T1000 (cell line): Measurements from ENCODE around the gene ADISSP.
A peak's percentile ranks its signal among the peaks of the same experiment; 100 is the strongest.

Experiments used
- DNase-seq: peaks from one replicate; lab custom pipeline; 2025; ENCODE audit warnings: mixed read lengths; lab: John Stamatoyannopoulos, UW

Gene ADISSP

DNA sequence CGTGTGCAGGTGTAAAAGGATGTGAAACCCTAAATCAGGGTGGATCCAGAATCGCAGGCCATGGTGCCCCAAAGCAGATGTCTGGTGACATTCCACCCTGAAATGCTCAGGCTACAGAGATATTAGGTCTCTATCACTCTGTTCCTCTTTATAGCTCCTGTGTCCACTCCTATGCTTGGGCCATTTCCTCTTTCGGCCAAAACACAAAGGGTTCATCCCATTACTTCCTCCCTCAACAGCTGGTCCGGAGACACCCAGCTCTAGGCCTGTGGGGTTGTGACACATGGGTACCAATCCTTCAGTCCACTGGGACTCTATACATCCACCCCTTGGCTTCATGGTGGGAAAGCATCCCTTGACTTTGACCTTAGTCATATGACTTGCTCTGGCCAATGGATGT, 53.5 kb downstream of the ADISSP start:
- DNase-seq, result no peak

DNA sequence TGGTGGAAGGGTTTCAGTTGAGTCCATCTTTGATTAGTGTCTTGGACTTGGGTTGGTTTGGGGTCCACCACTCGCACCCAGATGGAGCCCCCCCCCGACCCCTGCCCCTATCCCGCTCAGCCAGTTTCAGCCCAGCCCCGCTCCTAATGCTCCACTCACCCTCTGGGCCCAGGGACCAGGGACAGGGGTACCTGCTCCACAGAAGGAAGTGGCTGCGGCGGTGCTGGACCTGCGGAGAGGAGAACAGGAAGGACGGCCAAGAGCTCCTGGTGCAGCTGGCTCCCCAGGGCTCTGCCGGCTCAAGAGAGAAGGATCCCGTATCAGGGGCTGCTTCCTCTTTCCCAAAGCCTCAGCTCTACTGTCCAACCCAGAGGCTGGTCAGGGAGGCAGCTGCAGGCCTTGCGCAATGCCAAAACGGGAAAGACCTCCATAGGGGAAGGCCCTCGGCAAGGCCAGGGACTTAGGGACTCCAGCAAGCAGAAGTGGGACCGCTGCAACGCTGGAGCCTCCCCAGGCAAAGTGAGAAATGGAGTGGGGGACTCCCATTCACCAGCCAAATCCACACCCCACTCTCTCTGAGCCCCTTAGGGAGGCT, 55.2 kb downstream of the ADISSP start, which contains the start of gene SIGLEC1:
TSS of gene SIGLEC1 (minus strand) at position 322 of the 595 bp plus-strand sequence. CDS start 5,472 bp downstream, outside the sequence.
- no peak for DNase-seq

DNA sequence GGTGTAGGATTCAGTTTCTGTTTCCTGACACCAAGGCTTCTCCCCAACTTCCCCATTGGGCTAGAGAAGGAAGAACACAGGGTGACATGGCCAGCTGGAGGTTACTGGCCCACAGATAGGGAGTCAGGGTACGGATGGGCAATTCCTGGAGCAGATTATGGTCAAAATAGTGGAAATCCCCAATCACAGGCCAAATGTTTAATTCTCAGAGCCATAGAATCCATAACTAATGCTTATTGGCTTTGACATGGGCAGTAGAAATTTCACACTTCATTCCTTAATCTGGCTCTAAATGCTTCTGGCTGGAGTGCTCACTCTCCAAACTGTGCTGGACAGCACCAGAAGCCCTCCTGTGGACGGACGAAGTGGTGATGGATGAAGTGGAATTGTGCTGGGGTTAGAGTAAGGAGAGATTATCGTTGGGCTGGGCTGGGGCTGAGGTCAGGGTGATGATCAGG, 56.0 kb downstream of the ADISSP start:
- DNase-seq, result no peak

DNA sequence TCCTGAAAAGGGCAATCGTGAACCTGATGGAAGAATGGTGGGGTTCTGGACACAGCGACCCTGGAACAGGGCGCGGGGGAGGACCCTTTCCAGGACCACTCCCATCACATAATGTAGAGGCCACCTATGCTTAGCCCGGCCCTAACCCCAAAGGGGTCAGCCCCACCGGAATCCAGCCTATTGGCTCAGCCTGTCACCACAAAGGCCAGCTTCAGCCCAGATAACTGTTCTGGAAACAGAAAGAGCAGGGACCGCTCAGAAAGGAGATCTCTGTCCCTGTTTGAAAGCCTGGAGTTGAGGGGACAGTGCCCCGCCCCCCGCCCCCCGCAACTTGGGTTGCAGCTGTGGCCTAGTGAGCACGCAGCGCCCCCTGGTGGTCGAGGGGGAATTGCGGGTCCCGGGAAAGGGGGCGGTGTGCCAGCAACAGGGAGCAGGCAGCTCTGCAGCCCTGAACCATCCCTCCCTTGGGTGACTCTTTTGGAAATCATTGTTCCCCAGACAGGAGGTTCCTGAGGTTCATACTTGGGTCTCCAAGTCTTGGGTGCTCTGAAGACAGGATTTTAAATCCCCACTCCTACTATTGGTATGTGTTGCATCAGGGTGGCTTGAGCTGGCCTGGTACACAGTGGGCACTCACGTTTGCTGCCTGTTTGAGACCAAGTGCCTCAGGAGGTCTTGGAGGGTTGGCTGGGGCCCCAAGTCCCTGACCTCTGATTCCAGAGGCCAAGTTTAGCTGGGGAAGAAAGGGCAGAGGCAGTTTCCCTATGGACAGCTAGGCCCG, 56.7 kb downstream of the ADISSP start:
- DNase-seq, result peak; percentile 61

DNA sequence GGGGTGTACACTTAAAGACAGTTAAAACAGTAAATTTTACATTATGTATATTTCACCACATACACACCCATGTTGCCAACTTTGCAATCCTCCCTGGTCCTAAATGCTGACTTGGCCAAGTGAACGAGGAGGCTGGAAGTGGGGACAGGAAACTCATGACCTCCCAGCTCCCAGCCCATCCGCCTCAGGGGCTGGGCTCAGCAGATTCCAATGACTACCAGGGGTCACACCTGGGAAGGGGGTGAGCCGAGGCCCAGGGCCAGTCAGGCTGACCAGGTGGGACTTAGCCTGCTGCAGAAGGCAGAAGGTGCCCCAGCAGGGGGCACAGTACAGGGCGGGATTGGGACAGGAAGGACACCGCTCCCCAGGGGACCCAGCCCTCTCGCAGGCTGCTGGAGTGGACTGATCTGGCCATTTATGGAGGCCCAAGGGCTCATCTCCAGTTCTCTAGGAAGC, 57.5 kb downstream of the ADISSP start:
- DNase-seq, result no peak

DNA sequence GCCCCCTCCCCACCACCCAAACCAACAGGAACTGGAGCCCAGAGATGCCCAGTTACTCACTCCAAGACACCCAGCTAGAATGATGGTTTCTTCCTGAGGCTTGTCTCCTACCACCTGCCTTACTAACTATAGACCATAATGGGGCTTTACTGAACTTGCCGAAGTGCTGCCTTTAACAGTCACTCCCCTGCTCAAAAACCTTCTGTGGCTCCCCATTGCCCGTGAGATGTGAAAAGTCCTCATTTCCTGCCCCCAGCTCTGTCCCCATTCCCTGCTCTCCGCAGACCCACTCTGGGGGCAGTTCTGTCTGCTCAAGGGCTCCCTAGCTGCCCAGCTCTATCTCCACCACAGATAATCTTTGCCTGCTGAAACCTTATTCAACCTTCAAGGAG, 60.0 kb downstream of the ADISSP start:
- no peak for DNase-seq

DNA sequence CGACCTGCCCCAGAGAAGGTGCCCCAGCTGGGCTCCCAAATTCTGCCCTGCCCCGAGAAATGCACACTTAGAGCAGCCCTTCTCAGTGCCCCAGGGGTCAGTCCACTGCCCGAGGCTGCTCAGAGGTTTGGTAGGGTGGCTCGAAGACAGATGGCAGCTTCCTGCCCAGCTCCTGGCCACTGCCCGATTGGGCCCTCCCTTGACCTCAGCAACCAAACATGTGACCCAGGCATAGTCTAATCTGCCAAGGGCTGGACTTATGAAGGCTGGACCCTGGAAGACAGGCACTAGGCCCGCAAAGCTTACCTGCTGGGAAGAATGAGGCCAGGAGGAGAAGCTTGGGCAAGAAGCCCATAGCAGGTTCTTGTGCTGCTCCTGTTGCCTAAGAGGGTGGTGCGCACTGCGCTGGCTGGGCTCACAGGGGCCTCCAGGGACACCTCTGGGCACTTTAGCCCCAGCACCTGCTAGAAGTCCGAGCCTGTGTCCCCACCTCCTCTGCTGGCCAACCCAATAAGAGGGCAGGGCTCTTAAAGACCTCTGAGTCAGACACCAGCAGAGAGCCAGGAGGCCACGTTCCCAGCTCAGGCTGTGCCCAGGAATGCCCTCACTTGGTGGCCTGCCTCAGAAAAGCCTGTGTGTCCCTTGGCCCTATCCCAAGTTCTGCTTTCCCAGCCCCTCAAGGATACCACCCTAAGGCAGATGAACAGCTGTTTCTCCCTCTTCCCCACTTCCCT, 60.6 kb downstream of the ADISSP start:
- DNase-seq, result no peak

DNA sequence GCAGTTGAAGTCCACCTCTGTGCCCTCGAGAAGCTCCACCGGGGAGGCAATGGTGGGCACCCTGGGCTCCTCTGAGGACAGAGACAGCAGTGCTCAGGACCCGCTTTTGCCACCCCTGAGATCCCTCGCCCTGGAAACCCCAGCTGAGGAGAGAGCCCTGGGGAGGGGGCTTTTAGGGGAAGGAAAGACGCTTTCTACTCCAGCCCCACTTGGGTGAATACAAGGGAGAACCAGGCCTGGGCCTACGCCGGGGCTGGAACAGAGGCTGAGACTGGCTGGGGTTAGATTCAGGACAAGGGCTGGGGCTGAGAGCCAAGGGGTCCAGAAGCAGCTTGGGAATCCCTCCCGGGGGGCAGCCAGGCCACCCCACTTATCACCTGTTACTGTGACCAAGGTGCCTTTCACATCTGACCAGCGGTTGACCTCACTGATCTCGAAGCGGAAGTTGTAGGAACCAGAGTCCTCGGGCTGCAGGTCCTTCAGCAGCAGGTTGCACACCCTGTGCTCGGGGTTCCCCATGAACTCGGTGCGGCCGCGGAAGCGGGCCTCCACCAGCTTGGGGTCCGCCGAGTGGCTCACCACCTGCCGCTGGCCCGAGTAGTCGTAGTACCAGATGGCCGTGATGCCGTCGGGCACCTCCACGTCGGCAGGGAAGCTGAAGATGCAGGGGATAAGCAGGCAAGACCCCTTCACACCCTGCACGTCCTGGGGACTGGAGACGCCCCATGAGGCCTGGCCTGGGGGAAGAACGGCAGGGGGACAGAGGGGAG, 61.4 kb downstream of the ADISSP start:
- no peak for DNase-seq

DNA sequence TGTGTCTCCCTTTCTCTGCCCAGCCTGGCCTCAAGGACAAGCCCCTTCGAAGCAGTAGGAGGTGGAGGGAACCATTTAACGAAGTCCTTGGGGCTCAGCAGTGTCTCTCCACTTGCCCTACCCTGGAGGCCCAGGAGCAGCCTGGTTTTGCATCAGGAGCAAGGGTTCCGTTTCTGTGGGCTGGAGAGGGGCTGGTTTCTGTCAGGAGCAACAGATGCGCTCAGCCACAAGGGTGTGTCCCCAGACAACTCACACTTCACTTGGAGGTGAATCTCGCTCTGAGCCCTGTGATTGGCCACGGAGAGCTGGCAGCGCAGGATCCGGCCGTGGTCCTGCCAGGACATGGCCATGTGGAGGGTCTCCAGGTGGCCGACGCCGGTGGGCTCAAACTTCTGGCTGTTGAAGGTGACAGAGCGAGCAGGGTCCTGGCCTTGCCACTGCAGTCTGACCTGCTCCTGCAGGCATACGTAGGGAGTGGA, 62.0 kb downstream of the ADISSP start:
- DNase-seq, result no peak

DNA sequence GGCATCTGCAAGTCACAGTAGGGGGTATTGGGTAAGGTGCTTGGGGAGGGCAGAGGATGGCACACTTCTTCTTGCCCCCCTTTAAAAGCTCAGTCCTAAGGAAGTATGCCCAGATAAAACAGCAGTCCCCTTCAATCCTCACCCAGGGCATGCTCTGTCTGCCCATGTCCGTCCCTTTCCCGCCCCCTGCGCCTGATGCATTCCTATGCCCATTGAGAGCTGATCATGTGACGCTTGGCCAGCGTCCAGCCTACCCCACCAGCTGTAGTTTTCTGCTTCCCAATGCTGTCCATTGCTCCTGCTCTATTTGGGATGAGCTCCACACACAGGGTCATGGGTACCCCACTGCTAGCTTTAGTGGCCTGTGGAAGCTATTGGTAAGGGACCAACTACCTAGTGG, 63.5 kb downstream of the ADISSP start:
- DNase-seq, result no peak
